Uterus (tissue), 4 donors: ENCODE data around the gene SNRNP35. TPM values are rescaled to one million over a fixed set of nuclear protein-coding genes. Genes with fewer than 3 reads are reported as not detected.
"Not testable (repeated sequence)": the region's sequence is repeated elsewhere in the genome, so short reads cannot be mapped to it uniquely, and the experiment has no call there.

Experiments
- DNase-seq, 2 donors: peaks; one replicate each; pipeline ENCODE4 v3.0.0-alpha.2; 2019 to 2020
- H3K27ac ChIP-seq, 2 donors: fragments of 200-600 bp; sonication (generic); 1 replicate in 1 of 2; 2 replicates in 1 of 2; pipeline ENCODE4 v1.5.1; 2016 to 2018
- H3K27me3 ChIP-seq, 2 donors: fragments of 200-600 bp; sonication (generic); one replicate each; pipeline ENCODE4 v1.5.1; 2018 to 2019; ENCODE audit warnings: control low read depth in 1 of 2
- H3K36me3 ChIP-seq, 2 donors: fragments of 200-600 bp; sonication (generic); one replicate each; pipeline ENCODE4 v1.5.1; 2019; ENCODE audit warnings: control low read depth in 1 of 2
- H3K4me1 ChIP-seq, 2 donors: fragments of 200-600 bp; sonication (generic); one replicate each; pipeline ENCODE4 v1.5.1; 2018 to 2019; ENCODE audit warnings: control low read depth in 1 of 2
- H3K4me3 ChIP-seq, 2 donors: fragments of 200-600 bp; sonication (generic); 1 replicate in 1 of 2; 2 replicates in 1 of 2; pipeline ENCODE4 v1.5.1; 2018 to 2019; ENCODE audit warnings: mild to moderate bottlenecking in 1 of 2
- H3K9me3 ChIP-seq, 2 donors: fragments of 200-600 bp; sonication (generic); one replicate each; pipeline ENCODE4 v1.5.1; 2019; ENCODE audit warnings: control low read depth in 1 of 2
- POLR2A ChIP-seq, 2 donors: fragments of 450-650 bp; IDR thresholded peaks; one replicate each; pipeline ENCODE4 v1.6.1; 2016; ENCODE audit warnings: antibody characterized with exemption in 2 of 2, mild to moderate bottlenecking in 1 of 2, moderate library complexity in 1 of 2
- intact Hi-C: fragments of 100-400 bp; cut with DNase I; formaldehyde crosslinking; loops from one replicate; pipeline ENCODE4 v1.15.1; 2023; ENCODE audit warnings: low total_unique reads
- total RNA-seq, 4 donors: library from RNA; depleted of rRNA in 3 of 4; stranded (reverse); fragments of >200 nt in 3 of 4; gene quantifications; one replicate each; pipeline versions ENCODE4 v1.1.0 to v1.2.4, GENCODE V29; 2014 to 2023
- TF ChIP-seq, protein P1 (sequence below), 4 experiments: fragments of 200-600 bp in 2 of 4; fragments of 450-650 bp in 2 of 4; sonication (generic) in 2 of 4; IDR thresholded peaks; one replicate each; pipeline ENCODE4 v1.5.1; 2016 to 2019; ENCODE audit warnings: antibody characterized with exemption in 4 of 4, mild to moderate bottlenecking in 2 of 4, moderate library complexity in 1 of 4
- donor health status: DM: yes; HTN: yes; CAD: no.

SNRNP35 gene
- total RNA-seq, 4 donors from 2014 or later, result 0.29 to 41.0 (median 24.3) TPM

DNA sequence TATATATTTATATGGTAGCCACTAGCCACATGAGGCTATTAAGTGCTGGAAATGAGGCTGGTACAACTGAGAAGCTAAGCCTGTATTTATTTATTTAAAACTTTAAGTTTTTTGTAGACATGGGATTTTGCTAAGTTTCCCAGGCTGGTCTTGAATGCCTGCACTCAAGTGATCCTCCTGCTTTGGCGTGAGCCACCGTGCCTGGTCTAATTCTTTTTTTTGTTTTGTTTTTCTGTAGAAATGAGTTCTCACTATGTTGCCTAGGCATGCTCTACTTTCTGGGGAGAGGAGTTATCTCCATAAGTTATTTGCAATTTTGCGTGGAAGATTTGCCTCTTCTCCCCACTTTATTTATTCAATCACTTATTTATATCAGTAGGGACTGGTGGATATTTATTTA lies 4.8 kb upstream of the SNRNP35 start:
- Histone ChIP-seq H3K27ac (no peak overlapping the region), H3K4me1 (no peaks in the 10 kb centered on the region), H3K4me3 (no peak overlapping the region), H3K27me3 (no peaks in the 10 kb centered on the region), H3K36me3 (no peaks in the 10 kb centered on the region), H3K9me3 (no peaks in the 10 kb centered on the region)
- DNase-seq, result no peak
- intact Hi-C loops, result no loop called here
- no peak for TF ChIP-seq POLR2A (IDR thresholded peaks at IDR 0.05)
- TF ChIP-seq, protein P1, sequence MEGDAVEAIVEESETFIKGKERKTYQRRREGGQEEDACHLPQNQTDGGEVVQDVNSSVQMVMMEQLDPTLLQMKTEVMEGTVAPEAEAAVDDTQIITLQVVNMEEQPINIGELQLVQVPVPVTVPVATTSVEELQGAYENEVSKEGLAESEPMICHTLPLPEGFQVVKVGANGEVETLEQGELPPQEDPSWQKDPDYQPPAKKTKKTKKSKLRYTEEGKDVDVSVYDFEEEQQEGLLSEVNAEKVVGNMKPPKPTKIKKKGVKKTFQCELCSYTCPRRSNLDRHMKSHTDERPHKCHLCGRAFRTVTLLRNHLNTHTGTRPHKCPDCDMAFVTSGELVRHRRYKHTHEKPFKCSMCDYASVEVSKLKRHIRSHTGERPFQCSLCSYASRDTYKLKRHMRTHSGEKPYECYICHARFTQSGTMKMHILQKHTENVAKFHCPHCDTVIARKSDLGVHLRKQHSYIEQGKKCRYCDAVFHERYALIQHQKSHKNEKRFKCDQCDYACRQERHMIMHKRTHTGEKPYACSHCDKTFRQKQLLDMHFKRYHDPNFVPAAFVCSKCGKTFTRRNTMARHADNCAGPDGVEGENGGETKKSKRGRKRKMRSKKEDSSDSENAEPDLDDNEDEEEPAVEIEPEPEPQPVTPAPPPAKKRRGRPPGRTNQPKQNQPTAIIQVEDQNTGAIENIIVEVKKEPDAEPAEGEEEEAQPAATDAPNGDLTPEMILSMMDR (IDR thresholded peaks at IDR 0.05), result no peak

DNA sequence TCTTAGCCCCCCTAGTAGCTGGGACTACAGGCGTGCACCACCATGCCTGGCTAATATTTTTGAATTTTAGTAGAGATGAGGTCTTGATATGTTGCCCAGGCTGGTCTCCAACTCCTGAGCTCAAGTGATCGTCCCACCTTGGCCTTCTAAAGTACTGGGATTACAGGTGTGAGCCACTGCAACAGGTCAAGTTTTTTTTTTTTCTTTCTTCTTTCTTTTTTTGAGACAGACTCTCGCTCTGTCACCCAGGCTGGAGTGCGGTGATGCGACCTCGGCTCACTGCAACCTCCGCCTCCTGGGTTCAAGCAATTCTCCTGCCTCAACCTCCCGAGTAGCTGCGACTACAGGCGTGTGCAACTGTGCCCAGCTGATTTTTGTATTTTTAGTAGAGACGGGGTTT lies 5.2 kb downstream of the SNRNP35 start:
- H3K9me3 ChIP-seq, H3K36me3 ChIP-seq, intact Hi-C loops, H3K27me3 ChIP-seq, DNase-seq, H3K4me3 ChIP-seq, H3K4me1 ChIP-seq, H3K27ac ChIP-seq: not testable (repeated sequence)

DNA sequence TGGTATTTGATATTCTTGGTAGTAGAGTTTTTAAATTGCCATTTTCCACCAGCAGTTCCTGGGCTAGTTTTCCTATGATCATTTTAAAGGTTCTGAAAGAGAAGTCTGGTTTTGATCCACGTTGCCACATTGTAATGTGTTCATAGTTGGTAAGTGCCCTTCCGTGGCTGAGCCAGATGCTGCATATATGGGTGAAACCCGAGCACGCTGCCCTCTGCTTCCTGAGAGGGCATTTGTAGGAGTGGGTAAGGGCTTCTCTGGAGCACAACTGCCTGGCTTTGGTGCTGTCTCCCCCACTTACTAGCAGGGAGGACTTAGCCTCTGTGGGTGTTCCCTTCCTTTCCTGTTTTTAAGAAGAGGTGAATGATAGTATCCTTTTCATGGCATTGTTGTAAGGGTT lies 7.1 kb downstream of the SNRNP35 start:
- Histone ChIP-seq H3K27me3 (no peaks in the 10 kb centered on the region), H3K9me3 (no peaks in the 10 kb centered on the region), H3K4me3 (no peak overlapping the region), H3K36me3 (no peaks in the 10 kb centered on the region), H3K27ac (no peak overlapping the region), H3K4me1 (no peaks in the 10 kb centered on the region)
- DNase-seq, result no peak
- TF ChIP-seq, protein P1 (IDR thresholded peaks at IDR 0.05), result no peak
- TF ChIP-seq POLR2A (IDR thresholded peaks at IDR 0.05), result no peak
- intact Hi-C loops, result no loop called here

DNA sequence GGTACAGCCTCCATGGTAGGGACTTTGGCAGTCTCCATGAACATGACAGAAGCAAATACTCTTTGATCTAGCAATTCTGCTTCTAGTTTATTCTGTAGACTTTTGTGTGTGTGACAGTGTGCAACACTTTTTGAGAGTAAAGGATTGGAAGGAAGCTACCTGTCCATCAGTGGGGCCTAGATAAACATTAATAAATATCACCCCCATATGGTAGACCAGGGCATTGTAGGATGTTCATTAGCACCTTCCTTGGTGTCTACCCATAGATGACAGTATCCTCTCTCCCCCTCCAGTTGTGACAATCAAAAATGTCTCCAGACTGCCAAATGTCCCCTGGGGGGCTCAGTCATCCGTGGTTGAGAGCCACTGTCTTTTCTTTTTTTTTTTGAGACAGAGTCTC lies 10.8 kb downstream of the SNRNP35 start:
- no peak for DNase-seq
- intact Hi-C loops, result no loop called here
- Histone ChIP-seq H3K36me3 (no peaks in the 10 kb centered on the region), H3K4me3 (no peak overlapping the region), H3K4me1 (no peaks in the 10 kb centered on the region), H3K9me3 (no peaks in the 10 kb centered on the region), H3K27me3 (no peaks in the 10 kb centered on the region), H3K27ac (no peak overlapping the region)
- TF ChIP-seq POLR2A (IDR thresholded peaks at IDR 0.05), result no peak
- TF ChIP-seq, protein P1 (IDR thresholded peaks at IDR 0.05), result peak in 2 of 4 experiments; percentile 21 to 24

DNA sequence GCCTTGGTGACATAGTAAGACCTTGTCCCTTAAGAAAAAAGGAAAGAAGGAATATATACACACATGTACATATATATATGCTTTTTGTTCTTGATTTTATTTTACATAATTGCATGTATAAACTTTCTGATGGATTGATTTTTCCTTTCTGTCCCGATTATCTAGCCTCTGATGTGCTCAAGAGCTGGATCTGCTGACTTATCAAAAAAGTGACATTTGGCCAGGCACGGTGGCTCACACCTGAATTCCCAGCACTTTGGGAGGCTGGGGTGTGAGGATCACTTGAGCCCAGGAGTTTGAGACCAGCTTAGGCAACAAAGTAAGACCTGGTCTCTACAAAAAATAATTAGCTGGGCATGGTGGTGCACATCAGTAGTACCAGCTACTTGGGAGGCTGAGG lies 12.0 kb downstream of the SNRNP35 start:
- H3K27ac ChIP-seq, result no peak overlapping the region
- H3K36me3 ChIP-seq, result no peaks in the 10 kb centered on the region
- intact Hi-C loops, result no loop called here
- H3K9me3 ChIP-seq, result no peaks in the 10 kb centered on the region
- no peak overlapping the region for H3K4me3 ChIP-seq
- no peaks in the 10 kb centered on the region for H3K27me3 ChIP-seq
- DNase-seq, result no peak
- no peak for TF ChIP-seq POLR2A (IDR thresholded peaks at IDR 0.05)
- TF ChIP-seq, protein P1 (IDR thresholded peaks at IDR 0.05), result no peak
- H3K4me1 ChIP-seq, result no peaks in the 10 kb centered on the region

DNA sequence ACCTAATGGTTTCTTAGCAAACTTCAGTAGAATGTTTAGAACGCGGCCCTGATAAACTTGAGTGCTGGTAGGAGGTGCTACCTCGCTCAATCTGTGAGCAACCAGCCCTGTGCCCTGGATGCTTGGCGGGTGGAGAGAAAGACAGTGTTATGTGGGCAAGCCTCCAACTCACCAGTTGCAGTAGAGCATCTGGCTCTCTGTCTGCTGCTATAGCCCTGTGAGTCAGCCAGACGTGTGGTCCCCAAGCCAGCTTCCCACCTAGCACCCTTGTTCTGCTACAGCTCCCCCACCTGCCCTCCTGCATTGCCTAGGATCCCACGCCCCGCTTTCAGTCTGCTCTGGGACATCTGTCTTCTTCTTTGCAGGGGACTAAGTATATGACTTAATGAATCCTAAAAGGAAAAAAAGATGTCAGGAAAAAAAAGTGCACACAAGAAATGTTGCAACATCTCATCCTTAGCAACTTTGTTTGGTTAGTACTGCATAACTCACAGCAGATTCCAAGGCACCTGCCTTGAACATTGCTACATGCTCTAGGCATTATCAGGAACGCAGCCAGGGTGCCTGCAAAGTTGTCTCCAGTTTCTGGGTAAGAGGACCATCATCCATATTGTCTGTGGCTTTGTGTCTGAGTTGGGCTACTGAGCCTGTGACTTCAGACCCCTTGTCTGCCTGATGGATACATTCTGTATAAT lies 13.6 kb downstream of the SNRNP35 start:
- no peak for DNase-seq
- Histone ChIP-seq H3K27ac (no peak overlapping the region), H3K9me3 (no peaks in the 10 kb centered on the region), H3K4me1 (no peaks in the 10 kb centered on the region), H3K27me3 (no peaks in the 10 kb centered on the region), H3K36me3 (no peaks in the 10 kb centered on the region), H3K4me3 (no peak overlapping the region)
- intact Hi-C loops, result no loop called here
- TF ChIP-seq POLR2A (IDR thresholded peaks at IDR 0.05), result no peak
- TF ChIP-seq, protein P1 (IDR thresholded peaks at IDR 0.05), result no peak
